T-helper 17 cell (primary cell): ENCODE data around the gene AOAH. TPM values are rescaled to one million over a fixed set of nuclear protein-coding genes. Genes with fewer than 3 reads are reported as not detected.
"Not testable (repeated sequence)": the region's sequence is repeated elsewhere in the genome, so short reads cannot be mapped to it uniquely, and the experiment has no call there.

Experiments
- ATAC-seq: fragments of 150-1000 bp; cut with Tn5 transposase; 2 replicates; pipeline ENCODE4 v1.10.0; 2021; ENCODE audit warnings: mild to moderate bottlenecking, moderate library complexity
- DNase-seq, 3 donors: peaks; one replicate each; pipeline versions ENCODE4 v3.0.0 to v3.0.0-alpha.2; 2020 to 2021
- H3K9me3 ChIP-seq: one replicate; pipeline ENCODE4 v1.7.0; 2013; ENCODE audit warnings: low read length, mild to moderate bottlenecking; ENCODE audit not compliant: control insufficient read depth, poor library complexity, severe bottlenecking
- H3K27ac Mint-ChIP-seq: one replicate; pipeline ENCODE4 v1.8.0; 2022; ENCODE audit warnings: mild to moderate bottlenecking, moderate library complexity, mixed read lengths
- H3K27me3 Mint-ChIP-seq: one replicate; pipeline ENCODE4 v1.8.0; 2022; ENCODE audit warnings: mixed read lengths
- H3K36me3 Mint-ChIP-seq: one replicate; pipeline ENCODE4 v1.8.0; 2022; ENCODE audit warnings: low read depth, mixed read lengths
- H3K4me1 Mint-ChIP-seq: one replicate; pipeline ENCODE4 v1.8.0; 2022; ENCODE audit warnings: mild to moderate bottlenecking, mixed read lengths
- H3K4me3 Mint-ChIP-seq: one replicate; pipeline ENCODE4 v1.8.0; 2022; ENCODE audit warnings: mild to moderate bottlenecking, moderate library complexity, mixed read lengths
- total RNA-seq, 4 donors: library from RNA in 2 of 4; stranded (reverse) in 2 of 4; gene quantifications; one replicate each; pipeline ENCODE4 v1.2.3 and lab custom pipeline; 2022 to 2026

Gene AOAH
- total RNA-seq, 2 donors from 2014 or later: 2.6 to 7.0 TPM

DNA sequence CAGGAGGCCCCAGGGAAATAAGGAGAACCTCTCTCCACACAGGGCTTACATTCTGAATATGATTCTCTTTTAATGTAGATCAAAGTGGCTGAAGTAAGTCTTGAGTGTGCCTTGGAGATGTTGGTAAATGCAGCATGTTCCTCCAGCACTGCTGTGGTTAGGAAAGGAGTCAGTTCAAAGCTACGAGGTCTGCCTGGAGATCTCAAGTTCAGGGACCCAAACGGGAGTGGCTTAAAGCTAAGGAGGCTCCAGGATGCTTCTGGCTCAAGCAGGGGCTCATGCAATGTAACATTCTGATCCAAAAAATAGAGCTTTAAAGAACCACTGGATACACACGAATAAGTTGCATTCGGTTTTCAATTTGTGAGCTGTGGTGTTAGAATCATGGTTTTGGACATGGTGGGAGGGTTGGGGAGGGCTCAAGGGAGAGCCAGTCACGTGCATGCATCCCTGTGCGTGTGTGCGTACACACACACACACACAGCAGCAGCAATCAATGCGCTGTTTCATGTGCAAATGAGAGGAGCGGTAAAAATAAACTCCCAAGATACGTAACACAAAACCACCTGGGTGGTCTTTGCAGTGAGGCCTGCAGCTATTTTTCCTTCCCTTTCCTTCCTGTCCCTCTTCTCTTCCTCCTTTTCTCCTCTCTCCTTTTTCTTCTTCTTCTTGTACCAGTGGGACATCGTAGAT, 70.5 kb downstream of the AOAH start:
- Mint-ChIP-seq H3K4me1 (peaks cover 5% of the 10 kb centered on the region), H3K27me3 (peaks cover 5% of the 10 kb centered on the region), H3K4me3 (no peak overlapping the region), H3K36me3 (peaks cover 2% of the 10 kb centered on the region), H3K27ac (no peak overlapping the region)
- no peak for ATAC-seq
- DNase-seq: no peak
- H3K9me3 ChIP-seq: no peaks in the 10 kb centered on the region

DNA sequence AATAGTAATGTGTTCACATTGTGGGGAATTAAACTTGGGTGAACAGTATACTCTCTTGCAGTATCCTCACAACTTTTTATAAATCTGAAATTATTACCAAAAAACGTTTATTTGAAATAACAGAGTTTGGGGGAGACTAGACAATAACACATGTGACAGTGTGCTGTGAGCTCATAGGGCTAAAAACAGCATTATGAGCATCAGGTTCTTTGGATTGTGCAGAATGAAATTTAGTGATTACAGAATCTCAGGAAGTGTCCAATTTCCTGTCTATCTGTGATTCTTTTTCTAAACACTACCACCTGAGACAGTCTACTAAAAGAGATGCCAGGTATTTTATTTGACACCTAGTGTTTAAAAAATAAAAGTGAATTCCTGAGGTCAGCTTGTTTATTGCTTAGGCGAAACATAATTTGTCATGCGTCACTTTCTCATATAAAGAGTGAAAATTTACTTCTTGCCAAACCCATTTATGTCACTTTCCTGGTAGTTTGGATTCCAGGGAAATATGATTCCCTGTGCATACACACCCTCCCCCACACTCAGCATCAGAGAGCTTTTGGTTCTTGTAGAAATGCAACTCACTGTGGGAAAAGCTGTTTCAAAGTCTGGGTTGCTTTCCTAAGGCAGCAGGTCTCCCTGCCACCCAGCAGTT, 71.2 kb downstream of the AOAH start:
- Mint-ChIP-seq H3K27ac (no peak overlapping the region), H3K4me1 (peaks cover 5% of the 10 kb centered on the region), H3K36me3 (peaks cover 2% of the 10 kb centered on the region), H3K27me3 (peaks cover 5% of the 10 kb centered on the region), H3K4me3 (no peak overlapping the region)
- DNase-seq (no peak), ATAC-seq (no peak)
- no peaks in the 10 kb centered on the region for H3K9me3 ChIP-seq

DNA sequence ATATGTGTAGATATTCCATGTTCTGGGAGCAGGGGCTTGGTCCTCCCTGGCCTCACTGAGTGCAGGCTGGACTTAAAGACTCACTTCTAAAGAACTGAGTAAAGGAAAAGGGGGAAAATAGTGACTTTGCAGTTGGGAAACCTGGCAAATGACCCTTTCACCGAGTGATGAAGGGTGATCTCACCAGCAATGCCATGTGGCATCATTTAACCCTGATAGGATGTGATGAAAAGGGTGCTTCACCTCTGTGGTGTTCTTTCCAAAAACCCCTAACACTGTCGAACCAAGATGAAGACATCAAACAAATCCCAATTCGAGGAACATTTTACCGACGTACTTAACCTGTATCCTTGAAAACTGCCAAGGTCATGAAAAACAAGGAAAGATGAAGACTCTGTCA, 71.9 kb downstream of the AOAH start:
- Mint-ChIP-seq H3K27me3 (peaks cover 6% of the 10 kb centered on the region), H3K4me3 (no peak overlapping the region), H3K4me1 (peaks cover 4% of the 10 kb centered on the region), H3K27ac (no peak overlapping the region), H3K36me3 (peaks cover 2% of the 10 kb centered on the region)
- H3K9me3 ChIP-seq: no peaks in the 10 kb centered on the region
- ATAC-seq (no peak), DNase-seq (no peak)

DNA sequence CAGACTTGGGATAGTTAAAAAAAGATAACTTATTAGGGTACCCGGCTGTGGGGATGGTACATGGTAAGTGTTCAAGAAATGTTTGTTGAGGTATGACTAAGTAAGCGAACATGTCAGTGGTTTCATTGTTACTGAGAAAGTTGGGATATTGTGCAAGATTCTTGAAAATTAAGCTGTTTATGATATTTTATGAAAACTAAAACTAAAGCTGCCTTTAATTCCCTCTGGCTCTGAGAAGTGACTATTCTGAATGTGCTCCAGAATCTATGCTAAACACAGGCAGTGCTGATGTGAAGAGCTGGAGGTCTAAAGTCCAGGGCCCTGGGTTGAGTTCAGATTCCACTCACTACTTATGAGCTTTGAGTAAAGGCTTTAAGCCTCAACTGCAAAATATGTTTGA, 72.9 kb downstream of the AOAH start:
- H3K9me3 ChIP-seq: no peaks in the 10 kb centered on the region
- no peak for DNase-seq
- no peak overlapping the region for H3K4me3 Mint-ChIP-seq
- peaks cover 12% of the 10 kb centered on the region for H3K27me3 Mint-ChIP-seq
- H3K36me3 Mint-ChIP-seq: peaks cover 2% of the 10 kb centered on the region
- no peaks in the 10 kb centered on the region for H3K4me1 Mint-ChIP-seq
- H3K27ac Mint-ChIP-seq: no peak overlapping the region
- no peak for ATAC-seq

DNA sequence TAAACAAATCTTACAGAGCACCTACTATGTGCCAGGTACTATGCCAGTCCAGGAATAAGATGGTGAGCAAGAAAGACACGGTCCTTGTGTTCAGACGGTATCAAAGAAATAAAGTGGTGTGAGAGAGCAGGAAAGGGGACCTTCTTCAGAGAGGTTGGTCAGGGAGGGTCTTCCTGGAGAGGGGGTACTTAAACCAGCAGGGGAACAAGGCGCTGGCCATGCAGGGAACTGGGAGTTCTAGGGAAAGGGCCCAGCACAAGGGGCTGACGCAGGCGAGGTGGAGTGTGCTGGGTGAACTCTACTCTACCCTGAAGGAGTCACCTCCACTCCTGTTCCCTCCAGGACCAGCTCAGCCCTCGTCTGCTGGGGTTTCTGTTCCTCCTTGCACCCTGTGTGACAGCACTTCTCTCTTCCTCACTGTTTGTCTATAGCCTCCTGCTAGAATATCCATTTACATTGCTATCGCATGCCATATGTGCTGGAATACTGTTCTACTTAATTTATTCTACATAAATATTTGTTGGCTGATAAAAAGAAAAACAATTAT, 73.5 kb downstream of the AOAH start:
- H3K4me3 Mint-ChIP-seq: no peak overlapping the region
- DNase-seq (no peak), ATAC-seq (no peak)
- no peaks in the 10 kb centered on the region for H3K4me1 Mint-ChIP-seq
- H3K27ac Mint-ChIP-seq: no peak overlapping the region
- H3K36me3 Mint-ChIP-seq: peaks cover 2% of the 10 kb centered on the region
- peaks cover 12% of the 10 kb centered on the region for H3K27me3 Mint-ChIP-seq
- no peaks in the 10 kb centered on the region for H3K9me3 ChIP-seq

DNA sequence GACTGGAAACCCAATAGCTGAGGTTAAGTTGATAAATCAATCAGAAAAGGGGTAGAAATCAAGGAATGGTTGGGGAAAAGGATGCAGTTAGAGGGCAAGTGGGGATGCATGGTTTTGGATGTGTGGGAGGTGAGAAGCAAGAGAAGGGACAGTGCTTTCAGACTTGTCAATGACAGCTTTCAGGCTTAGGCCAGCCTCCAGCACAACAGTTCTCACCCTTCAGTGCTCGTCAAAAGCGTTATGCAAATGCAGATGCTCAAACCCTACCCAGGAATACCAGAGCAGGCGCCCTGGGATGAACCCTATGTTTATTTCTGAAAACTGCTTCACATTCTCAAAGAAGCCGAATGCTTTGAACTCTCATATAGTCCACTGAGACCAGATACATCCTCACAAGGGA, 74.0 kb downstream of the AOAH start:
- DNase-seq: no peak
- Mint-ChIP-seq H3K27me3 (peaks cover 12% of the 10 kb centered on the region), H3K27ac (no peak overlapping the region), H3K4me3 (no peak overlapping the region), H3K36me3 (no peaks in the 10 kb centered on the region), H3K4me1 (no peaks in the 10 kb centered on the region)
- no peaks in the 10 kb centered on the region for H3K9me3 ChIP-seq
- no peak for ATAC-seq

DNA sequence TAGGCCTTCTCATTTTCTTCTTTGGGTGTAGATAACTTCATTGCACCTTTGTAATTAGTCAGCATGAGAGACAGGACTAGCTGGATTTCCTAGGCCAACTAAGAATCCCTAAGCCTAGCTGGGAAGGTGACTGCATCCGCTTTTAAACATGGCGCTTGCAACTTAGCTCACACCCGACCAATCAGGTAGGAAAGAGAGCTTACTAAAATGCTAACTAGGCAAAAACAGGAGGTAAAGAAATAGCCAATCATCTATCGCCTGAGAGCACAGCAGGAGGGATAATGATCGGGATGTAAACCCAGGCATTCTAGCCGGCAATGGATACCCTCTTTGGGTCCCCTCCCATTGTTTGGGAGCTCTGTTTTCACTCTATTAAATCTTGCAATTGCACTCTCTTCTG, 75.0 kb downstream of the AOAH start:
- H3K9me3 ChIP-seq, ATAC-seq, H3K36me3 Mint-ChIP-seq, H3K4me1 Mint-ChIP-seq, DNase-seq, H3K4me3 Mint-ChIP-seq, H3K27ac Mint-ChIP-seq: not testable (repeated sequence)
- peaks cover 12% of the 10 kb centered on the region for H3K27me3 Mint-ChIP-seq

DNA sequence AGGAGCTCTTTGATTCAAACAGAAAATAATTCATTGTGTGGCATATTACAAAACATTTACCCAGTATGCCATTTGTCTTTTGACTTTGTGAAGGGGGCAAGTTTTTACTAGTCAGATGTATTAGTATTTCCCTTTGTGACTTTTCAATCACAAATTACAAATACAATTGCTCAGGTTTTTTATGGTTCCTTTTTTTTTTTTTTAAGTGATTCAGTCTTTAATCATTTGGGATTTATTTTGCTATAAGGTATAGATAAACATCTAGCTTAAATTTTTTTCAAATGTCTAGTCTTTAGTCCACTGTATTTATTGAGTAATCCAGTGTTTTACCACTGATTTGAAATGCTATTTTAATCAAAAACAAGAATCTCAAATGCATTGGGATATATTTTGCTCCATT, 75.9 kb downstream of the AOAH start:
- Mint-ChIP-seq H3K4me1 (peaks cover 3% of the 10 kb centered on the region), H3K4me3 (no peak overlapping the region), H3K36me3 (no peaks in the 10 kb centered on the region), H3K27ac (no peak overlapping the region), H3K27me3 (peaks cover 12% of the 10 kb centered on the region)
- ATAC-seq (no peak), DNase-seq (no peak)
- no peaks in the 10 kb centered on the region for H3K9me3 ChIP-seq

- Mint-ChIP-seq H3K4me3 (no peak overlapping the region), H3K27me3 (peaks cover 7% of the 10 kb centered on the region), H3K4me1 (peaks cover 12% of the 10 kb centered on the region), H3K36me3 (no peaks in the 10 kb centered on the region), H3K27ac (peak overlapping the region; percentile 37)
- DNase-seq: no peak
- ATAC-seq: no peak
- no peaks in the 10 kb centered on the region for H3K9me3 ChIP-seq
Observed at GRCh38 chr7:36644625-36645422, 79.5 kb downstream of the AOAH start.

GRCh38 chr7:36642414-36642813, 81.9 kb downstream of the AOAH start:
- Mint-ChIP-seq H3K4me3 (no peak overlapping the region), H3K27me3 (peaks cover 6% of the 10 kb centered on the region), H3K36me3 (peaks cover 2% of the 10 kb centered on the region), H3K27ac (peak overlapping the region; percentile 73), H3K4me1 (peaks cover 32% of the 10 kb centered on the region)
- no peak for ATAC-seq
- no peak for DNase-seq
- no peaks in the 10 kb centered on the region for H3K9me3 ChIP-seq

- Mint-ChIP-seq H3K27me3 (peaks cover 2% of the 10 kb centered on the region), H3K4me3 (no peak overlapping the region), H3K36me3 (peaks cover 2% of the 10 kb centered on the region), H3K4me1 (peaks cover 32% of the 10 kb centered on the region), H3K27ac (peak overlapping the region; percentile 73)
- H3K9me3 ChIP-seq: no peaks in the 10 kb centered on the region
- ATAC-seq (no peak), DNase-seq (no peak)
Observed at GRCh38 chr7:36642010-36642409, 82.3 kb downstream of the AOAH start.

- no peak for DNase-seq
- H3K27ac Mint-ChIP-seq: peak overlapping the region; percentile 91
- H3K9me3 ChIP-seq: no peaks in the 10 kb centered on the region
- H3K36me3 Mint-ChIP-seq: peaks cover 2% of the 10 kb centered on the region
- H3K4me1 Mint-ChIP-seq: peaks cover 32% of the 10 kb centered on the region
- H3K27me3 Mint-ChIP-seq: no peaks in the 10 kb centered on the region
- ATAC-seq: no peak
- no peak overlapping the region for H3K4me3 Mint-ChIP-seq
Observed at GRCh38 chr7:36640682-36641081, 83.6 kb downstream of the AOAH start.

DNA sequence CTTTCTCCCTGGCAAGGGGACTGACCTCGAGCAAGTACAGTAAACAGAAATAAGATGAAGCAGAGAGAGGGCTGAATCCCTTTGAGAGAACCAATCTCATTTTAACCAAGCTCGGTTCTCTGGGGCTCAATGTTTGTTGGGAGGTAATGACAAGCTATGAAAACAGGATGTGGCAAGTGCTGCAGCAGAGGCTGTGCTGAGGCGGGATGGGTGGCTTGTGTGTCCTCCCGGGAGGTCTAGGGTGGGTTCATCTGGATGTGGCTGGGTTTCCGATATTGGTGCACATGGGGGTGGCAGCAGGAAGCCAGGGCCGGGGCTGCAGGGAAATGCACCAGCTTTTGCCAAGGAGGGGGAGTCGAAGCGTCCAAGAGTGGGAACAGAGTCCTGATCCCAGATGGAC, 84.5 kb downstream of the AOAH start:
- DNase-seq: peak in 1 of 3 donors; percentile 6
- Mint-ChIP-seq H3K36me3 (peaks cover 2% of the 10 kb centered on the region), H3K27me3 (no peaks in the 10 kb centered on the region), H3K4me1 (peaks cover 28% of the 10 kb centered on the region), H3K27ac (peak overlapping the region; percentile 91), H3K4me3 (peak overlapping the region; percentile 83)
- no peaks in the 10 kb centered on the region for H3K9me3 ChIP-seq
- peak; percentile 83 for ATAC-seq
